Measurements from ENCODE around the gene DCAF10.
"Not testable (repeated sequence)": the region's sequence is repeated elsewhere in the genome, so short reads cannot be mapped to it uniquely, and the experiment has no call there.

DCAF10 gene

GRCh38 chr9:37909326-37909725 lies 108.7 kb downstream of the DCAF10 start:
- DNase-seq (ENCODE audit: low spot score) = no peak

- DNase-seq (ENCODE audit: low spot score) = not testable (repeated sequence)
Measured at GRCh38 chr9:37909836-37910235, 109.2 kb downstream of the DCAF10 start.

DNA sequence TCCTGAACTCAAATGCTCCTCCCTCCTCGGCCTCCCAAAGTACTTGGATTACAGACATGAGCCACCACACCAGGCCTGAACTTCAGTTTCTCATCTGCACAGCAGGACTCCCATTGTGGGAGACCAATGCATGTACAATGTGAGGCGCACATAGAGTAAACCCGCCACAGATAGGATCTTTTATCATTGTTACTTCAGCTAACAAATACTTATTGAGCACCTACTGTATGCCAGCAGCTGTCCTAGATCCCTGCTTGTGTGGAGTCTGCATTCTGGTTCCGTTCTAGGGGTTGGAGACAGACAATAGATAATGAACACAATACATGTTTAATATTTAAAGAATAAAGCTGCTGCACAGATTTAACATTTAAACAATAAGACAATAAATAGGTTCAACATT lies 109.7 kb downstream of the DCAF10 start:
- DNase-seq (ENCODE audit: low spot score) = no peak

- no peak for DNase-seq (ENCODE audit: low spot score)
Measured at GRCh38 chr9:37911271-37911681, 110.7 kb downstream of the DCAF10 start.

GRCh38 chr9:37913480-37914153 lies 113.0 kb downstream of the DCAF10 start:
- peak; percentile 82 for DNase-seq (ENCODE audit: low spot score)

DNA sequence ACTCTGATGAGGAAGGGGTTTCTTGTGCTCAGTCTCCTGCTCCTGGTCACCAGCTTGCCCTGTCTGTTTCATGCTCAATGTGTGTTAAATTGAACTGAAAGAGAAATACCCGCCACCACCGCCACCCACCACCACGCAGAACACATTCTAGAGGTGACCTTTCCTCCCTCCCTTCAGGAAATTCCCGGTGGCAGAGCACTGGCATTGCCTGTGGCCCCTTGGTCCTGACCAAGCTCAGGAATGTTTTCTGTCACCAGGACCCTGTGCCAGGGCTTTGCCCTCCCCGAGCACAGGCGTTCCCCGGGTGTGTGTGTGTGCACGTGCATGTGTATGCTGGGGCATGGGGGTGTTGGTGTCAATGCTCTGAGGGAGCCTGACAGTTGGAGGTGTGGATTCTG lies 113.6 kb downstream of the DCAF10 start:
- DNase-seq (ENCODE audit: low spot score) = no peak

DNA sequence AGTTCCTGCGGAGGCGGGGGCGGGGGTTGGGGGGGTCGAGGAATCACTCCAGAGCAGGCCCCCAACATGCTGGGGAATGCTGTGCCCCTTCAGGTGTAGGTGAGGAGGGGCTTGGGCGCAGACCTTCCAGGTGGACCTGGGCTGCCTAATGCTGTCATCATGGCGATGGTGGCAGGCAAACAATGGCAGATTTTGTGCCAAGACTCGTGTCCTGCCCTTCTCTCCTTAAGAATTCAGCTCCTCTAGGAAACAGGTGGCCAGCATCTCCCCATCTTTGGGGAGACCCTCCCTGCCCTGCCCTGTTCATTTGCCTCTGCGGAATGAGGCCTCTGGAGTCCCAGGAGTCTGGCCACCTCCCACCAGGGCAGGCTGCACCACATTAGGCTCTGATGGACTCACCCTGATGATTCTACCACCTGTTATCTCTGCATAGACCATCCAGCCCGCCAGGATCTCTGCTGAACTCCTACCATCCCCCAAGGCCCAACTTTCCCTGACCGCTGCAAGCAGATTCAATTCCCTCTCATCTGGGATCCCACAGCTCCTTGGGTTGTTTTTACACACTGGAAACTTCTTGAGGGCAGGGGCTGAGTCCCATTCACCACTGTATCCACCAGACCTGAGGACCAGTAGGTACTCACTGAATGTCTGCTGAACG lies 114.2 kb downstream of the DCAF10 start:
- DNase-seq (ENCODE audit: low spot score) = no peak

- no peak for DNase-seq (ENCODE audit: low spot score)
Measured at GRCh38 chr9:37915911-37916470, 115.4 kb downstream of the DCAF10 start.

GRCh38 chr9:37916471-37917312 lies 116.1 kb downstream of the DCAF10 start:
- no peak for DNase-seq (ENCODE audit: low spot score)
